Measurements from ENCODE around the gene PHF20.
"Not testable (repeated sequence)": the region's sequence is repeated elsewhere in the genome, so short reads cannot be mapped to it uniquely, and the experiment has no call there.

Gene PHF20

DNA sequence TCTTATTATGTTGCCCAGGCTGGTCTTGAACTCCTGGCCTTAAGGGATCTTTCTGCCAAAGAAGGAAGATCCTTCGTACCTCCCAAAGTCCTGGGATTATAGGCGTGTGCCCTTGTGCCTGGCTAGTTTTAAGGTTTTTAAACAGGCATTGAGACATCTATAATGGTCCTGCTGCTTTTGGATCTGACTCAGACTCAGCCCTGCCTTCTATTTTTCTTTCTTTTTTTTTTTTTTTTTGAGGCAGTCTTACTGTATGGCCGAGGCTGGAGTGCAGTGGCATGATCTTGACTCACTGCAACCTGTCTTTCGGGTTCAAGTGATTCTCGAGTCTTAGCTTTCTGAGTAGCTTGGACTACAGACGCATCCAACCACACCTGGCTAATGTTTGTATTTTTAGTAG, 73.7 kb downstream of the PHF20 start:
- H3K27ac ChIP-seq (ENCODE audit: low read length), result no peak overlapping the region

DNA sequence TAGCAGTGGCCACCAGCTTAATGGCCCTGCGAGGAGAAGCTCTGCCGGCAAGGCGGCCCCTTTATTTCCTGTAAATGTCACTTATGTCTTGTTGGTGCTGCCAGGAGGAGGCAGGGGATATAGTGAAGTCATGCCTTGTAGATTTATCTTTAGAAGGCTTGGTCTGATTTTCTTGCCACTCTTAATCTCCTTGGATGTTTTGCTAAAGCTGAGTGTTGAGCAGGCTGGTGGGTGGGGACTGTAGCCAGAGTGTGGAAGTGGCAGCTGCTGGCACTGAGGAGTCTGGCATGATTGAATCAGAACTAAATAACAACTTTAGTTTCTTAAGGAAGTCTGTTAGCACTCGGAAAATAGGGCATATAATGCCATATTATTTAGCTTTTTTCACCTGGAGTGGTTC, 77.9 kb downstream of the PHF20 start:
- Histone ChIP-seq H3K27me3 (replicated peaks; ENCODE audit: insufficient read depth, low read length) (no peaks in the 10 kb centered on the region), H3K4me3 (ENCODE audit: low read length) (no peak overlapping the region), H3F3A (ENCODE audit: insufficient read depth, low read length) (no peaks in the 10 kb centered on the region), H2AFZ (ENCODE audit: low read length) (no peak overlapping the region), H4K20me1 (ENCODE audit: insufficient read depth, low read length) (no peaks in the 10 kb centered on the region), H3K79me2 (ENCODE audit: low read length) (0 out of 2 replicates have a peak, but pooled peaks cover 3% of the 10 kb centered on the region), H3K4me1 (ENCODE audit: low read length) (no peaks in the 10 kb centered on the region), H3K4me2 (ENCODE audit: low read depth, low read length) (no peak overlapping the region), H3K9me2 (replicated peaks; ENCODE audit: insufficient read depth, low read length) (no peaks in the 10 kb centered on the region), H3K36me3 (replicated peaks; ENCODE audit: insufficient read depth, low read length) (peaks cover 1% of the 10 kb centered on the region; the same call in 1 of the 2 replicates), H3K9me3 (replicated peaks; ENCODE audit: insufficient read depth, low read length) (no peaks in the 10 kb centered on the region), H3K9ac (ENCODE audit: low read length) (no peak overlapping the region), H3K27ac (ENCODE audit: low read length) (no peak overlapping the region)
- no peak for TF ChIP-seq CTCF (IDR thresholded peaks at IDR 0.05; ENCODE audit: low read length)
- TF ChIP-seq EZH2phosphoT487 (IDR thresholded peaks at IDR 0.05; ENCODE audit: low read length), result no peak
- TF ChIP-seq EZH2 (optimal IDR thresholded peaks at IDR 0.05; ENCODE audit: low read depth, low read length), result no peak
- DNase-seq, result no peak

More for the DNA sequence above, 73.7 kb downstream of the PHF20 start:
- Histone ChIP-seq H3K4me1 (ENCODE audit: low read length) (no peaks in the 10 kb centered on the region), H3K36me3 (replicated peaks; ENCODE audit: insufficient read depth, low read length) (no peaks in the 10 kb centered on the region; the same call in 1 of the 2 replicates), H3K4me3 (ENCODE audit: low read length) (no peak overlapping the region), H3K27me3 (replicated peaks; ENCODE audit: insufficient read depth, low read length) (no peaks in the 10 kb centered on the region), H3K9me2 (replicated peaks; ENCODE audit: insufficient read depth, low read length) (no peaks in the 10 kb centered on the region), H3K4me2 (ENCODE audit: low read depth, low read length) (no peak overlapping the region), H3K79me2 (ENCODE audit: low read length) (peaks cover 7% of the 10 kb centered on the region; the same call in 1 of the 2 replicates), H3K9ac (ENCODE audit: low read length) (no peak overlapping the region), H3K9me3 (replicated peaks; ENCODE audit: insufficient read depth, low read length) (no peaks in the 10 kb centered on the region), H2AFZ (ENCODE audit: low read length) (no peak overlapping the region), H4K20me1 (ENCODE audit: insufficient read depth, low read length) (no peaks in the 10 kb centered on the region), H3F3A (ENCODE audit: insufficient read depth, low read length) (no peaks in the 10 kb centered on the region)
- no peak for DNase-seq
- TF ChIP-seq EZH2phosphoT487 (IDR thresholded peaks at IDR 0.05; ENCODE audit: low read length) (no peak), EZH2 (optimal IDR thresholded peaks at IDR 0.05; ENCODE audit: low read depth, low read length) (no peak), CTCF (IDR thresholded peaks at IDR 0.05; ENCODE audit: low read length) (no peak)

GRCh38 chr20:35851659-35852058, 79.8 kb downstream of the PHF20 start:
- not testable (repeated sequence) for H3K36me3 ChIP-seq (replicated peaks; ENCODE audit: insufficient read depth, low read length); DNase-seq

GRCh38 chr20:35854713-35855348, 83.0 kb downstream of the PHF20 start:
- Histone ChIP-seq H3K79me2 (ENCODE audit: low read length) (0 out of 2 replicates have a peak, but pooled peaks cover 3% of the 10 kb centered on the region), H2AFZ (ENCODE audit: low read length) (no peak overlapping the region), H3K36me3 (replicated peaks; ENCODE audit: insufficient read depth, low read length) (peaks cover 3% of the 10 kb centered on the region; the same call in 1 of the 2 replicates), H3K4me1 (ENCODE audit: low read length) (no peaks in the 10 kb centered on the region), H3K9me2 (replicated peaks; ENCODE audit: insufficient read depth, low read length) (no peaks in the 10 kb centered on the region), H3K4me2 (ENCODE audit: low read depth, low read length) (no peak overlapping the region), H3K27ac (ENCODE audit: low read length) (no peak overlapping the region), H3K27me3 (replicated peaks; ENCODE audit: insufficient read depth, low read length) (no peaks in the 10 kb centered on the region), H3F3A (ENCODE audit: insufficient read depth, low read length) (no peaks in the 10 kb centered on the region), H3K9me3 (replicated peaks; ENCODE audit: insufficient read depth, low read length) (no peaks in the 10 kb centered on the region), H4K20me1 (ENCODE audit: insufficient read depth, low read length) (no peaks in the 10 kb centered on the region), H3K4me3 (ENCODE audit: low read length) (no peak overlapping the region), H3K9ac (ENCODE audit: low read length) (no peak overlapping the region)
- TF ChIP-seq EZH2phosphoT487 (IDR thresholded peaks at IDR 0.05; ENCODE audit: low read length) (no peak), CTCF (IDR thresholded peaks at IDR 0.05; ENCODE audit: low read length) (no peak), EZH2 (optimal IDR thresholded peaks at IDR 0.05; ENCODE audit: low read depth, low read length) (no peak)
- DNase-seq, result no peak

More at GRCh38 chr20:35851659-35852058, 79.8 kb downstream of the PHF20 start:
- H3K9me3 ChIP-seq (replicated peaks; ENCODE audit: insufficient read depth, low read length); H3K27me3 ChIP-seq (replicated peaks; ENCODE audit: insufficient read depth, low read length); H3F3A ChIP-seq (ENCODE audit: insufficient read depth, low read length); H3K9me2 ChIP-seq (replicated peaks; ENCODE audit: insufficient read depth, low read length); H3K4me1 ChIP-seq (ENCODE audit: low read length); H2AFZ ChIP-seq (ENCODE audit: low read length); H3K79me2 ChIP-seq (ENCODE audit: low read length); H4K20me1 ChIP-seq (ENCODE audit: insufficient read depth, low read length); H3K4me3 ChIP-seq (ENCODE audit: low read length); H3K27ac ChIP-seq (ENCODE audit: low read length); H3K9ac ChIP-seq (ENCODE audit: low read length); H3K4me2 ChIP-seq (ENCODE audit: low read depth, low read length): not testable (repeated sequence)

DNA sequence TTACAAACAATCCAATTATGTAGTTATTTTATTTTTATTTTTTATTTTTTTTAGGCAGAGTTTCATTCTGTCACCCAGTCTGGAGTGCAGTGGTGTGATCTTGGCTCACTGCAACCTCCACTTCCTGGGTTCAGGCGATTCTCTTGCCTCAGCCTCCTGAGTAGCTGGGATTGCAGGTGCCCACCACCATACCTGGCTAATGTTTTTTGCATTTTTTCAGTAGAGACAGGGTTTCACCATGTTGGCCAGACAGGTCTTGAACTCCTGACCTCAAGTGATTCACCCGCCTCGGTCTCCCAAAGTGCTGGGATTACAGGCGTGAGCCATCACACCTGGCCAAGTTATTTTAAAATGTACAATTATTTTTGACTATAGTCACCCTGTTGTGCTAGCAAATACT, 83.8 kb downstream of the PHF20 start:
- H3K27ac ChIP-seq (ENCODE audit: low read length); H3K9ac ChIP-seq (ENCODE audit: low read length); H3K9me3 ChIP-seq (replicated peaks; ENCODE audit: insufficient read depth, low read length); H4K20me1 ChIP-seq (ENCODE audit: insufficient read depth, low read length); H3F3A ChIP-seq (ENCODE audit: insufficient read depth, low read length); H3K36me3 ChIP-seq (replicated peaks; ENCODE audit: insufficient read depth, low read length); H3K79me2 ChIP-seq (ENCODE audit: low read length); H3K4me3 ChIP-seq (ENCODE audit: low read length); H2AFZ ChIP-seq (ENCODE audit: low read length); H3K4me1 ChIP-seq (ENCODE audit: low read length); DNase-seq; H3K27me3 ChIP-seq (replicated peaks; ENCODE audit: insufficient read depth, low read length); H3K9me2 ChIP-seq (replicated peaks; ENCODE audit: insufficient read depth, low read length); H3K4me2 ChIP-seq (ENCODE audit: low read depth, low read length): not testable (repeated sequence)
